ENCODE measurements around the gene NPHP4.
A peak's percentile ranks its signal among the peaks of the same experiment; 100 is the strongest.

DNA sequence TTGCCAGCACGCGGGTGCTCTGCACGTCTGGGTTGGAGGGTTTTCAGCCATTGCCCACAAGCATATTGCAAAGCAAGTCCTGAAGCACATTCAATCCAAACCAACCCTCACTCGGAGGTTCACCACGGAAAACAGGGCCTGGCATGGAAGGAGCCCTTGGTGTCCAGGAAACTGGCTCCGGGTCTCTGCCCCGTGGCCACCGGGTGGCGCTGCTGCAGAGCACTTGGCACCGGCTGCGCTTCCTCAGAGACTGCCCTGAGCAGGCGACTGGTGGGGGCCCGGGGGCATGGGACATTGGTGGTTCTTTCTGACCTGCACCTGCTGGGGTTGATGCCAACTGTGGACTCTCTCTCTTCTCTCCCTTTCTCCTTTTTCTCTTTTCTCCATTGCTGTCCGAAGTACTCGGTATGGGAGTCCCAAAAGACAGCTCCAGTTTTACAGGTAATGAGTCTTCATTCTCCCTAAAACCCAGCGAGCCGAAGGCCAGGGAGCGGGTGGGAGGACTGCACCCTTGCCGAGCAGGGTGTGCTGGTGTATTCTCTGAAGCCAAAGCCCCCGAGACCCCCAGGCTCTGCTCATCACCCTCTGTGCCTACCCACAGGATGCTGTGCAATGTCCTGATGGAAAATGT, 49.3 kb upstream of the NPHP4 start:
- TF ChIP-seq CTCF (IDR thresholded peaks at IDR 0.05; ENCODE audit: low read length) (peak; percentile 70), EZH2 (IDR thresholded peaks at IDR 0.05; ENCODE audit: borderline replicate concordance, low read length) (no peak)

Data from OCI-LY1 (cell line).